Kidney (tissue), 14 donors: ENCODE results near the gene MEGF11. TPM values are rescaled to one million over a fixed set of nuclear protein-coding genes. Genes with fewer than 3 reads are reported as not detected.

Experiments used
- DNase-seq, 5 donors: peaks; one replicate each; pipeline ENCODE4 v3.0.0-alpha.2; 2013 to 2020
- FAIRE-seq: peaks from 2 replicates; lab custom pipeline; 2012; peaks lifted over from hg19 to GRCh38; lab: Jason Lieb, UNC
- H3K27ac ChIP-seq, 2 donors: one replicate each; pipeline ENCODE4 v1.7.0; 2013; ENCODE audit warnings: low read depth in 2 of 2, low read length in 2 of 2, inconsistent platforms in 1 of 2
- H3K27me3 ChIP-seq: one replicate; pipeline ENCODE4 v1.7.1; 2013; ENCODE audit warnings: low read length, inconsistent platforms; ENCODE audit not compliant: control insufficient read depth, insufficient read depth
- H3K36me3 ChIP-seq, 3 donors: one replicate each; pipeline versions ENCODE4 v1.7.0 to v1.7.1; 2013; ENCODE audit warnings: low read length in 3 of 3, control low read depth in 1 of 3, inconsistent platforms in 1 of 3; ENCODE audit not compliant: insufficient read depth in 3 of 3, control insufficient read depth in 2 of 3
- H3K4me1 ChIP-seq, 3 donors: one replicate each; pipeline versions ENCODE4 v1.7.0 to v1.7.1; 2013; ENCODE audit warnings: low read length in 3 of 3, inconsistent platforms in 1 of 3, low read depth in 1 of 3; ENCODE audit not compliant: control insufficient read depth in 2 of 3, insufficient read depth in 2 of 3
- H3K4me3 ChIP-seq, 3 donors: one replicate each; pipeline versions ENCODE4 v1.7.0 to v1.8.1; 2013; ENCODE audit warnings: low read length in 3 of 3, control low read depth in 1 of 3, inconsistent platforms in 1 of 3
- H3K9ac ChIP-seq, 3 donors: one replicate each; pipeline versions ENCODE4 v1.7.0 to v1.7.1; 2013; ENCODE audit warnings: low read length in 3 of 3, control low read depth in 1 of 3, inconsistent platforms in 1 of 3
- H3K9me3 ChIP-seq, 3 donors: one replicate each; pipeline versions ENCODE4 v1.7.0 to v1.7.1; 2013; ENCODE audit warnings: low read length in 3 of 3, control low read depth in 1 of 3, inconsistent platforms in 1 of 3; ENCODE audit not compliant: control insufficient read depth in 2 of 3, insufficient read depth in 1 of 3
- CTCF ChIP-seq: IDR thresholded peaks from 3 replicates; pipeline ENCODE4 v1.5.1; 2012; ENCODE audit warnings: mild to moderate bottlenecking, moderate library complexity, borderline replicate concordance; ENCODE audit not compliant: insufficient read depth; ENCODE audit errors: extremely low read depth
- intact Hi-C: fragments of 100-400 bp; cut with DNase I; formaldehyde crosslinking; loops from one replicate; pipeline ENCODE4 v1.11.1; 2022
- polyA plus RNA-seq: library from polyadenylated mRNA; stranded (reverse); fragments of 350-450 nt; fragmentation: Illumina TruSeq; extraction: RNeasy Lipid Tissue Mini Kit (QIAGEN cat#74804); gene quantifications from one replicate; pipeline ENCODE4 v1.2.3, GENCODE V29; 2014; ENCODE audit warnings: low read depth, low replicate concordance; ENCODE audit not compliant: insufficient read depth
- total RNA-seq: library from RNA; stranded (reverse); fragmentation: NEBNext Ultra II Directional; extraction: Animal tissue kit (Norgen Biotek cat#: 25700); gene quantifications from one replicate; pipeline ENCODE4 v1.2.1, GENCODE V29; 2021
- donor health status: control.
- donor health status: control.
- donor health status: control.
- donor health status: control.
- donor health status: control.
- donor health status: DM: yes; HTN: yes; CAD: no.
- donor health status: Normal renal cell carcinoma (clear cell type).

The MEGF11 gene
- total and polyA plus RNA-seq, 2 donors from 2014 or later: 10.4 to 41.8 TPM

GRCh38 chr15:66030650-66031049 is 222.9 kb downstream of the MEGF11 start:
- H3K9me3 ChIP-seq: peaks cover 0 to 12% (median 2%) of the 10 kb centered on the region in 3 donors
- H3K9ac ChIP-seq: no peak overlapping the region
- no peak overlapping the region for H3K27ac ChIP-seq
- intact Hi-C loops: no loop called here
- TF ChIP-seq CTCF: no peak
- H3K4me3 ChIP-seq: no peak overlapping the region
- no peak for FAIRE-seq
- no peaks in the 10 kb centered on the region for H3K4me1 ChIP-seq
- no peaks in the 10 kb centered on the region for H3K27me3 ChIP-seq
- peak in 2 of 5 donors; percentile 48 to 56 for DNase-seq
- H3K36me3 ChIP-seq: no peaks in the 10 kb centered on the region

- intact Hi-C loops: no loop called here
- Histone ChIP-seq H3K9me3 (peaks cover 0 to 9% (median 2%) of the 10 kb centered on the region in 3 donors), H3K27ac (no peak overlapping the region), H3K9ac (no peak overlapping the region), H3K4me3 (no peak overlapping the region), H3K27me3 (no peaks in the 10 kb centered on the region), H3K36me3 (no peaks in the 10 kb centered on the region), H3K4me1 (no peaks in the 10 kb centered on the region)
- TF ChIP-seq CTCF: no peak
- FAIRE-seq (no peak), DNase-seq (no peak)
Measured at GRCh38 chr15:66029650-66030049, 223.9 kb downstream of the MEGF11 start.

GRCh38 chr15:66027268-66027805 is 226.2 kb downstream of the MEGF11 start:
- no peaks in the 10 kb centered on the region for H3K4me1 ChIP-seq
- no peak overlapping the region for H3K4me3 ChIP-seq
- peaks cover 0 to 8% (median 2%) of the 10 kb centered on the region in 3 donors for H3K9me3 ChIP-seq
- H3K9ac ChIP-seq: no peak overlapping the region
- H3K27ac ChIP-seq: no peak overlapping the region
- H3K27me3 ChIP-seq: no peaks in the 10 kb centered on the region
- no peak for TF ChIP-seq CTCF
- DNase-seq (no peak), FAIRE-seq (no peak)
- no peaks in the 10 kb centered on the region for H3K36me3 ChIP-seq
- intact Hi-C loops: no loop called here

GRCh38 chr15:66025972-66026371 is 227.6 kb downstream of the MEGF11 start:
- intact Hi-C loops: no loop called here
- Histone ChIP-seq H3K4me3 (no peak overlapping the region), H3K36me3 (no peaks in the 10 kb centered on the region), H3K27ac (no peak overlapping the region), H3K9ac (no peak overlapping the region), H3K9me3 (no peaks in the 10 kb centered on the region), H3K4me1 (no peaks in the 10 kb centered on the region), H3K27me3 (no peaks in the 10 kb centered on the region)
- no peak for FAIRE-seq
- DNase-seq: no peak
- TF ChIP-seq CTCF: no peak
